NCI-H774 (cell line): ENCODE results near the gene MTERF2.

Experiments used
- DNase-seq: peaks from one replicate; lab custom pipeline; 2025; lab: John Stamatoyannopoulos, UW

The MTERF2 gene

DNA sequence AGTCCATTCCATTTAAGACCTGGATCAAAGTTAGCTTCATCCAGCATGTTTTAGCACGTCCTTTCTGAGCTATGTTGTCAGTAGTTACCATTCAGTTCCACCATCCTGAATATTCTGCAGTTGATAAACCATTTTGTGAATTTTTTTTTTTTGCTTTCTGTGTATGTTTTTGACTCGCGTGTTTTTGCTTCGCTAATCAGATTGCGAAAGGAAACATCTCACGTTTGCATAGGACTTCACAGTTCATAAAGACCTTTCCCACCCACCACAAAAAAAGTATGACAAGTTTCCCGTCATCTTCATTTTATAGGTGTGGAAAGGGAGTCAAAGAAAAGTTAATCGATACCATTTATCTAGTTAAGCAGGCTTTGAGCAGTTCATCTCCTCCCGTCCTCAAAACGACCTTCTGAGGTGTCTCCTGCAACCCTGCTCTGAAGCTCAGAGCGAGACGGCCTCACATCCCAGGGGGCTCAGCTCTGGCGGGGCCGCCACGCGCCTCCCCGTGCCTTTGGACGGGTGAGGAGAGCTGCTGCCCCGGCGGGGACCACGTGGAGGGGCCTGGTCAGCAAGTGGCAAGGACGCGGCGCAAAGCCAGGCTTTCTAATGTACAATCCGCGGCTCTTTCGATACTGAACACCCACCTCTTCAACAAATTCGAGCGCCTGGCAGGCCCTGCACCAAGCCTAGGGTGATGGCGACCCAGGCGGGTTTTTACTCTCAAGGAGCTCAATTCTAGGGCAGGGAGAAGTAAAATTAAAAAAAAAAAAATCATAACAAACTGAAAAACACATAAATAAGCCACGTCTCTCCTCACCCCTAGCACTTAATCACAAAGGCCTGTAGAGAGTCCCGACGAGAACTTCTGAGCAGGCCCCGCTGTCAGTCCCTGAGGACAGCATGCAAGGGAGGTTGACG lies 32.2 kb downstream of the MTERF2 start:
- no peak for DNase-seq

- no peak for DNase-seq
These were observed 33.3 kb downstream of the MTERF2 start for GRCh38 chr12:106953352-106954250.

DNA sequence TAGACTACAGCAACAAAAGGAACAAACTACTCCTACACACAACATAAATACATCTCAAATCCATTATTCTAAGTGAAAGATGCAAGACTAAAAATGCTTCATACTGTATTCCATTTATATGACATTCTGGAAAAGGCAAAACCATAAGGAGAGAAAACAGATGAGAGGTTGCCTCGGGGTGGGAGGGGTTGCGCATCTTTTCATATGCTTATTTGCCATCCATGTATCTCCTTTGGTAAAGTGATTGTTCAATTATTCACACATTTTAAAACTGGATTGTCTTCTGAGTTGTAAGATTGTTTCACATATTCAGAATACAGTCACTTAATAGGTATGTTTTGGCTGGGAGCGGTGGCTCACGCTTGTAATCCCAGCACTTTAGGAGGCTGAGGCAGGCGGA lies 36.4 kb downstream of the MTERF2 start:
- no peak for DNase-seq

DNA sequence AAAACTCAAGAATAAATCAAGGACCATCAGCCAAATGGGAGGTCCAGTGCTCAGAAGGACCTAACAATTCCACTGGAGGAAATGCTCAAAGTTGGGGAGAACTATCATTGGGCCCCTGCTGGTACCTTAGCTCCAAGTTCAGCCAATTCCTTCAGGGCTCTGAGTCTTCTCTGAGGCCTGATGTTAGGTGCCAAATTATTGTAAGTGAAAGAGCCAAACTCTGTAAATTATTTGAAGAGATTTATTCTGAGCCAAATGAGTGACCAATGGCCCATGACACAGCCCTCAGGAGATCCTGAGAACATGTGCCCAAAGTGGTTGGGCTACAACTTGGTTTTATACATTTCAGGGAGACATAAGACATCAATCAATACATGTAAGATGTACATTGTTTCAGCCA lies 39.5 kb downstream of the MTERF2 start:
- DNase-seq: no peak

GRCh38 chr12:106945261-106945851 lies 41.6 kb downstream of the MTERF2 start:
- no peak for DNase-seq

- no peak for DNase-seq
These were observed 44.2 kb downstream of the MTERF2 start for GRCh38 chr12:106942775-106943174.

- no peak for DNase-seq
These were observed 45.3 kb downstream of the MTERF2 start for GRCh38 chr12:106941481-106942156.

DNA sequence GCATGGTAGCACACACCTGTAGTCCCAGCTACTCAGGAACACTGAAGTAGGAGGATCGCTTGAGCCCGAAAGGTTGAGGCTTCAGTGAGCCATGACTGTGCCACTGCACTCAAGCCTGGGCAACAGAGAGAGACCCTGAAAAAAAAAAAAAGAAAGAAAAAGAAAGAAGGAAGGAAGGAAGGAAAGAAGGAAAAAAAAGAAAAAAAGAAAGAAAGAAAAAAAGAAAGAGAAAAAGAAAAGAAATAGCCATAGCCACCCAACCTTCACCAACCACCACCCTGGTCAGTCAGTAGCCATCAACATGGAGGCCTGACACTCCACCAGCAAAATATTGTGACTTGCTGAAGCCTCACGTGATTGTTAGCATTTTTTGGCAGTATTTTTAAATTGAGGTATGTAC lies 52.7 kb downstream of the MTERF2 start:
- no peak for DNase-seq
